WTC11 (cell line): ENCODE measurements around the gene NCL.

Source experiments
- ESRRA ChIP-seq: sonication (generic); formaldehyde crosslinking; IDR thresholded peaks from 2 replicates; pipeline ENCODE4 v1.8.1; 2022; ENCODE audit warnings: mild to moderate bottlenecking, missing genetic modification reagents, borderline replicate concordance
- GABPB1 ChIP-seq: sonication (generic); formaldehyde crosslinking; IDR thresholded peaks from 2 replicates; pipeline ENCODE4 v1.8.1; 2023; ENCODE audit warnings: mild to moderate bottlenecking, missing genetic modification reagents
- MXD4 ChIP-seq: fragments of 250-450 bp; sonication (Bioruptor Pico); IDR thresholded peaks from 2 replicates; pipeline ENCODE4 v1.8.0; 2021; ENCODE audit warnings: mild to moderate bottlenecking, moderate library complexity, borderline replicate concordance
- NR3C1 ChIP-seq: sonication (generic); formaldehyde crosslinking; conservative IDR thresholded peaks from 2 replicates; pipeline ENCODE4 v1.8.1; 2023; ENCODE audit warnings: low read depth, mild to moderate bottlenecking, missing genetic modification reagents
- TEAD4 ChIP-seq: sonication (generic); formaldehyde crosslinking; IDR thresholded peaks from 2 replicates; pipeline ENCODE4 v1.8.0; 2022; ENCODE audit warnings: mild to moderate bottlenecking, missing genetic modification reagents
- ZBTB21 ChIP-seq: sonication (generic); formaldehyde crosslinking; IDR thresholded peaks from 2 replicates; pipeline ENCODE4 v1.8.1; 2023; ENCODE audit warnings: mild to moderate bottlenecking, missing genetic modification reagents, borderline replicate concordance
- ZNF121 ChIP-seq: sonication (generic); formaldehyde crosslinking; IDR thresholded peaks from 2 replicates; pipeline ENCODE4 v1.8.0; 2023; ENCODE audit warnings: missing genetic modification reagents
- ZNF219 ChIP-seq: sonication (generic); formaldehyde crosslinking; IDR thresholded peaks from 2 replicates; pipeline ENCODE4 v1.8.0; 2023; ENCODE audit warnings: missing genetic modification reagents, mild to moderate bottlenecking, borderline replicate concordance
- ZNF317 ChIP-seq: sonication (generic); formaldehyde crosslinking; IDR thresholded peaks from 2 replicates; pipeline ENCODE4 v1.8.1; 2023; ENCODE audit warnings: low read depth, mild to moderate bottlenecking, moderate library complexity, missing genetic modification reagents, borderline replicate concordance
- TF ChIP-seq, protein P1 (sequence below): fragments of 200-600 bp; IDR thresholded peaks from 2 replicates; pipeline ENCODE4 v1.8.0; 2022; ENCODE audit warnings: antibody characterized with exemption
- TF ChIP-seq, protein P2 (sequence below): sonication (generic); formaldehyde crosslinking; IDR thresholded peaks from 2 replicates; pipeline ENCODE4 v1.8.0; 2022; ENCODE audit warnings: mild to moderate bottlenecking, missing genetic modification reagents
- TF ChIP-seq, protein P3 (sequence below): sonication (generic); formaldehyde crosslinking; IDR thresholded peaks from 2 replicates; pipeline ENCODE4 v1.8.1; 2022; ENCODE audit warnings: low read depth, missing genetic modification reagents, borderline replicate concordance
- TF ChIP-seq, protein P4 (sequence below): sonication (generic); formaldehyde crosslinking; IDR thresholded peaks from 2 replicates; pipeline ENCODE4 v1.8.1; 2022; ENCODE audit warnings: low read depth, mild to moderate bottlenecking, moderate library complexity, missing genetic modification reagents, borderline replicate concordance

DNA sequence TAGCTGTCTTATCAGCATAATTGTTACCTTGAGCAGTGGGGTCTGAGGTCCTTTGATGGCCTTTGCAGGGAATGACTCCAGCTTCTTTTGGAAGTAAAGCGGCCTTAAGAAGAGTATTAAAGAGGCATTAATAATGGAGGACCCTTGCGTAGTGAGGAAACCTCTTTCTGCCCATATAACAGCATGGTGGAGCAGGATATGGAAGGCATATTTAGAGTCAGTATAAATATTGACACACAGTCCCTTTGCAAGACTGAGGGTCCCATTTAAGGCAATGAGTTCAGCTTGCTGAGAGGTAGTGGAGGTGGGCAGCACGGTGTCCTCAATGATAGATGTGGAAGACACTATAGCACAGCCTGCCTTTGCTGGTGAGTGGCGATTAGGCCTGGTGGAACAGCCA, 32.7 kb downstream of the NCL start:
- no peak for TF ChIP-seq ZNF317 (CRISPR knock-in tag)
- TF ChIP-seq, protein P1, sequence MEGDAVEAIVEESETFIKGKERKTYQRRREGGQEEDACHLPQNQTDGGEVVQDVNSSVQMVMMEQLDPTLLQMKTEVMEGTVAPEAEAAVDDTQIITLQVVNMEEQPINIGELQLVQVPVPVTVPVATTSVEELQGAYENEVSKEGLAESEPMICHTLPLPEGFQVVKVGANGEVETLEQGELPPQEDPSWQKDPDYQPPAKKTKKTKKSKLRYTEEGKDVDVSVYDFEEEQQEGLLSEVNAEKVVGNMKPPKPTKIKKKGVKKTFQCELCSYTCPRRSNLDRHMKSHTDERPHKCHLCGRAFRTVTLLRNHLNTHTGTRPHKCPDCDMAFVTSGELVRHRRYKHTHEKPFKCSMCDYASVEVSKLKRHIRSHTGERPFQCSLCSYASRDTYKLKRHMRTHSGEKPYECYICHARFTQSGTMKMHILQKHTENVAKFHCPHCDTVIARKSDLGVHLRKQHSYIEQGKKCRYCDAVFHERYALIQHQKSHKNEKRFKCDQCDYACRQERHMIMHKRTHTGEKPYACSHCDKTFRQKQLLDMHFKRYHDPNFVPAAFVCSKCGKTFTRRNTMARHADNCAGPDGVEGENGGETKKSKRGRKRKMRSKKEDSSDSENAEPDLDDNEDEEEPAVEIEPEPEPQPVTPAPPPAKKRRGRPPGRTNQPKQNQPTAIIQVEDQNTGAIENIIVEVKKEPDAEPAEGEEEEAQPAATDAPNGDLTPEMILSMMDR = no peak
- no peak for TF ChIP-seq GABPB1 (CRISPR knock-in tag)
- TF ChIP-seq, protein P2, sequence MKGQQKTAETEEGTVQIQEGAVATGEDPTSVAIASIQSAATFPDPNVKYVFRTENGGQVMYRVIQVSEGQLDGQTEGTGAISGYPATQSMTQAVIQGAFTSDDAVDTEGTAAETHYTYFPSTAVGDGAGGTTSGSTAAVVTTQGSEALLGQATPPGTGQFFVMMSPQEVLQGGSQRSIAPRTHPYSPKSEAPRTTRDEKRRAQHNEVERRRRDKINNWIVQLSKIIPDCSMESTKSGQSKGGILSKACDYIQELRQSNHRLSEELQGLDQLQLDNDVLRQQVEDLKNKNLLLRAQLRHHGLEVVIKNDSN (CRISPR knock-in tag) = no peak
- no peak for TF ChIP-seq TEAD4 (CRISPR knock-in tag)
- TF ChIP-seq, protein P3, sequence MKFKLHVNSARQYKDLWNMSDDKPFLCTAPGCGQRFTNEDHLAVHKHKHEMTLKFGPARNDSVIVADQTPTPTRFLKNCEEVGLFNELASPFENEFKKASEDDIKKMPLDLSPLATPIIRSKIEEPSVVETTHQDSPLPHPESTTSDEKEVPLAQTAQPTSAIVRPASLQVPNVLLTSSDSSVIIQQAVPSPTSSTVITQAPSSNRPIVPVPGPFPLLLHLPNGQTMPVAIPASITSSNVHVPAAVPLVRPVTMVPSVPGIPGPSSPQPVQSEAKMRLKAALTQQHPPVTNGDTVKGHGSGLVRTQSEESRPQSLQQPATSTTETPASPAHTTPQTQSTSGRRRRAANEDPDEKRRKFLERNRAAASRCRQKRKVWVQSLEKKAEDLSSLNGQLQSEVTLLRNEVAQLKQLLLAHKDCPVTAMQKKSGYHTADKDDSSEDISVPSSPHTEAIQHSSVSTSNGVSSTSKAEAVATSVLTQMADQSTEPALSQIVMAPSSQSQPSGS (CRISPR knock-in tag) = no peak
- no peak for TF ChIP-seq NR3C1 (CRISPR knock-in tag)
- TF ChIP-seq ESRRA = no peak
- TF ChIP-seq ZNF219 (CRISPR knock-in tag) = no peak
- TF ChIP-seq MXD4 (CRISPR knock-in tag) = no peak
- TF ChIP-seq, protein P4, sequence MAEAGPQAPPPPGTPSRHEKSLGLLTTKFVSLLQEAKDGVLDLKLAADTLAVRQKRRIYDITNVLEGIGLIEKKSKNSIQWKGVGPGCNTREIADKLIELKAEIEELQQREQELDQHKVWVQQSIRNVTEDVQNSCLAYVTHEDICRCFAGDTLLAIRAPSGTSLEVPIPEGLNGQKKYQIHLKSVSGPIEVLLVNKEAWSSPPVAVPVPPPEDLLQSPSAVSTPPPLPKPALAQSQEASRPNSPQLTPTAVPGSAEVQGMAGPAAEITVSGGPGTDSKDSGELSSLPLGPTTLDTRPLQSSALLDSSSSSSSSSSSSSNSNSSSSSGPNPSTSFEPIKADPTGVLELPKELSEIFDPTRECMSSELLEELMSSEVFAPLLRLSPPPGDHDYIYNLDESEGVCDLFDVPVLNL = no peak
- TF ChIP-seq ZNF121 (CRISPR knock-in tag) = no peak
- TF ChIP-seq ZBTB21 = no peak
